Lung (tissue), 12 donors: ENCODE measurements around the gene CARMIL1. TPM values are rescaled to one million over a fixed set of nuclear protein-coding genes. Genes with fewer than 3 reads are reported as not detected.

Experiments used
- ATAC-seq: fragments of 200-7000 bp; cut with Tn5 transposase; one replicate; pipeline ENCODE4 v1.9.1; 2020; ENCODE audit warnings: moderate number of reproducible peaks; ENCODE audit not compliant: insufficient read depth, low FRiP score
- DNase-seq, 3 donors: peaks; one replicate each; pipeline ENCODE4 v3.0.0-alpha.2; 2013 to 2017
- H3K27ac ChIP-seq, 2 donors: one replicate each; pipeline ENCODE4 v1.5.1; 2013; ENCODE audit warnings: mild to moderate bottlenecking in 2 of 2, moderate library complexity in 2 of 2, control low read depth in 1 of 2, inconsistent platforms in 1 of 2, low read depth in 1 of 2, low read length in 1 of 2
- H3K27me3 ChIP-seq, 3 donors: one replicate each; pipeline ENCODE4 v1.5.1; 2013; ENCODE audit warnings: low read length in 2 of 3; ENCODE audit not compliant: control insufficient read depth in 3 of 3, insufficient read depth in 3 of 3
- H3K36me3 ChIP-seq, 4 donors: one replicate each; pipeline ENCODE4 v1.5.1; 2013; ENCODE audit warnings: low read length in 4 of 4, mild to moderate bottlenecking in 1 of 4, moderate library complexity in 1 of 4; ENCODE audit not compliant: control insufficient read depth in 4 of 4, insufficient read depth in 4 of 4
- H3K4me1 ChIP-seq, 5 donors: one replicate each; pipeline ENCODE4 v1.5.1; 2013; ENCODE audit warnings: low read length in 5 of 5, mild to moderate bottlenecking in 2 of 5, moderate library complexity in 1 of 5; ENCODE audit not compliant: control insufficient read depth in 5 of 5, insufficient read depth in 5 of 5
- H3K4me3 ChIP-seq: one replicate; pipeline ENCODE4 v1.5.1; 2013; ENCODE audit warnings: mild to moderate bottlenecking, control low read depth, moderate library complexity
- H3K9ac ChIP-seq, 2 donors: one replicate each; pipeline ENCODE4 v1.5.1; 2013; ENCODE audit warnings: low read length in 2 of 2, control low read depth in 1 of 2; ENCODE audit not compliant: insufficient read depth in 1 of 2
- H3K9me3 ChIP-seq, 4 donors: one replicate each; pipeline ENCODE4 v1.5.1; 2013; ENCODE audit warnings: low read length in 3 of 4, mild to moderate bottlenecking in 1 of 4, moderate library complexity in 1 of 4; ENCODE audit not compliant: control insufficient read depth in 4 of 4, insufficient read depth in 3 of 4
- WGBS, 2 donors: extraction: QIAGEN DNeasy Blood & Tissue Kit; methylation state at CpG; one replicate each; pipeline ENCODE4 v1.1.7; 2013; 5-methylcytosine and 5-hydroxymethylcytosine counted together
- polyA plus RNA-seq, 2 donors: library from polyadenylated mRNA; stranded (reverse); fragments of 200-250 nt; gene quantifications; one replicate each; pipeline ENCODE4 v1.2.1, GENCODE V29; 2013
- total RNA-seq, 2 donors: library from RNA; depleted of rRNA in 1 of 2; stranded (reverse); fragments of >200 nt in 1 of 2; gene quantifications; one replicate each; pipeline ENCODE4 v1.2.1, GENCODE V29; 2014 to 2021
- TF ChIP-seq, protein P1 (sequence below): IDR thresholded peaks from 2 replicates; pipeline ENCODE4 v1.5.1; 2012; ENCODE audit warnings: mild to moderate bottlenecking; ENCODE audit errors: control extremely low read depth, extremely low read depth
- donor health status: control.
- donor health status: control.
- donor health status: Bipolar disorder and iron deficiency.
- donor health status: healthy.
- donor health status: DM: yes; HTN: yes; CAD: no.

The CARMIL1 gene
- total and polyA plus RNA-seq, 4 donors = 8.0 to 38.3 (median 34.9) TPM

GRCh38 chr6:25564943-25565342 lies 285.8 kb downstream of the CARMIL1 start:
- no peak overlapping the region for H3K4me3 ChIP-seq
- no peaks in the 10 kb centered on the region for H3K27me3 ChIP-seq
- no peaks in the 10 kb centered on the region for H3K4me1 ChIP-seq
- no peak for ATAC-seq
- TF ChIP-seq, protein P1, sequence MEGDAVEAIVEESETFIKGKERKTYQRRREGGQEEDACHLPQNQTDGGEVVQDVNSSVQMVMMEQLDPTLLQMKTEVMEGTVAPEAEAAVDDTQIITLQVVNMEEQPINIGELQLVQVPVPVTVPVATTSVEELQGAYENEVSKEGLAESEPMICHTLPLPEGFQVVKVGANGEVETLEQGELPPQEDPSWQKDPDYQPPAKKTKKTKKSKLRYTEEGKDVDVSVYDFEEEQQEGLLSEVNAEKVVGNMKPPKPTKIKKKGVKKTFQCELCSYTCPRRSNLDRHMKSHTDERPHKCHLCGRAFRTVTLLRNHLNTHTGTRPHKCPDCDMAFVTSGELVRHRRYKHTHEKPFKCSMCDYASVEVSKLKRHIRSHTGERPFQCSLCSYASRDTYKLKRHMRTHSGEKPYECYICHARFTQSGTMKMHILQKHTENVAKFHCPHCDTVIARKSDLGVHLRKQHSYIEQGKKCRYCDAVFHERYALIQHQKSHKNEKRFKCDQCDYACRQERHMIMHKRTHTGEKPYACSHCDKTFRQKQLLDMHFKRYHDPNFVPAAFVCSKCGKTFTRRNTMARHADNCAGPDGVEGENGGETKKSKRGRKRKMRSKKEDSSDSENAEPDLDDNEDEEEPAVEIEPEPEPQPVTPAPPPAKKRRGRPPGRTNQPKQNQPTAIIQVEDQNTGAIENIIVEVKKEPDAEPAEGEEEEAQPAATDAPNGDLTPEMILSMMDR = no peak
- no peaks in the 10 kb centered on the region for H3K9me3 ChIP-seq
- DNase-seq = no peak
- H3K27ac ChIP-seq = no peak overlapping the region
- no peak overlapping the region for H3K9ac ChIP-seq
- no peaks in the 10 kb centered on the region for H3K36me3 ChIP-seq

DNA sequence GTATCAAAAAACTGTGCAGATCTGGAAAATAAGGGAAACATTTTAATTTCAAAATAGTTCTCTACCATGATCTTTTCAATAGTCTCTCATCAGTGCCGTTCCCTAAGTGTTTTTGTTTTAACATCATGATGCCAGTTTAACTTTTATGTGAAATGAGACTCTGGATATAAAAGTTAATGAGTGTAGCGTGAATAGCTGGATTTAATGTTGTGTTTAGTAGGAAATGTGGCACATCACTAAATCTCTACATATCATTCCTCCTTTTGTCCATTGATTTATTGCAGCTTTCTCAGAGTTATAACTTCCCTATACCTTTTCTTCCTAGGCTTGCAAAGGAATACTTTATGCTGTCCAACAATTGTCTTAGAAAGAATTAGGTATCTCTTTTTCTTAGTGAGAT lies 291.4 kb downstream of the CARMIL1 start:
- no peak overlapping the region for H3K4me3 ChIP-seq
- DNase-seq (no peak), ATAC-seq (no peak)
- no peaks in the 10 kb centered on the region for H3K36me3 ChIP-seq
- no peaks in the 10 kb centered on the region for H3K4me1 ChIP-seq
- WGBS, 2 donors = 69 to 81% methylated on average over 2 of the region's 2 CpGs
- H3K27ac ChIP-seq = no peak overlapping the region
- H3K9me3 ChIP-seq = no peaks in the 10 kb centered on the region
- H3K9ac ChIP-seq = no peak overlapping the region
- no peaks in the 10 kb centered on the region for H3K27me3 ChIP-seq
- TF ChIP-seq, protein P1 = no peak

GRCh38 chr6:25576919-25577318 lies 297.7 kb downstream of the CARMIL1 start:
- no peaks in the 10 kb centered on the region for H3K4me1 ChIP-seq
- WGBS, 2 donors = 90 to 96% methylated on average over 2 of the region's 2 CpGs
- peaks cover 0 to 5% (median 2%) of the 10 kb centered on the region in 4 donors for H3K36me3 ChIP-seq
- DNase-seq (no peak), ATAC-seq (no peak)
- no peak overlapping the region for H3K27ac ChIP-seq
- H3K4me3 ChIP-seq = no peak overlapping the region
- TF ChIP-seq, protein P1 = no peak
- no peak overlapping the region for H3K9ac ChIP-seq
- H3K27me3 ChIP-seq = no peaks in the 10 kb centered on the region
- H3K9me3 ChIP-seq = no peaks in the 10 kb centered on the region

GRCh38 chr6:25578538-25578937 lies 299.4 kb downstream of the CARMIL1 start:
- ATAC-seq = no peak
- Histone ChIP-seq H3K4me3 (no peak overlapping the region), H3K36me3 (peaks cover 0 to 5% (median 4%) of the 10 kb centered on the region in 4 donors), H3K27me3 (no peaks in the 10 kb centered on the region), H3K9ac (no peak overlapping the region), H3K27ac (no peak overlapping the region), H3K9me3 (no peaks in the 10 kb centered on the region), H3K4me1 (no peaks in the 10 kb centered on the region)
- TF ChIP-seq, protein P1 = no peak
- DNase-seq = no peak
